GM18951 (cell line): Measurements from ENCODE around the gene MYO7A.

Experiments
- POLR2A ChIP-seq: IDR thresholded peaks from 4 replicates; pipeline ENCODE4 v1.6.1; 2011; ENCODE audit warnings: mild to moderate bottlenecking; ENCODE audit not compliant: insufficient read length, insufficient read depth; ENCODE audit errors: extremely low read depth
- in situ Hi-C: fragments of 300-500 bp; cut with MboI; formaldehyde crosslinking; loops from one replicate; pipeline ENCODE4 v1.12.0; 2022; ENCODE audit warnings: low sequenced_read_pairs, mixed read lengths, inconsistent platforms; ENCODE audit not compliant: unreplicated experiment

The MYO7A gene

DNA sequence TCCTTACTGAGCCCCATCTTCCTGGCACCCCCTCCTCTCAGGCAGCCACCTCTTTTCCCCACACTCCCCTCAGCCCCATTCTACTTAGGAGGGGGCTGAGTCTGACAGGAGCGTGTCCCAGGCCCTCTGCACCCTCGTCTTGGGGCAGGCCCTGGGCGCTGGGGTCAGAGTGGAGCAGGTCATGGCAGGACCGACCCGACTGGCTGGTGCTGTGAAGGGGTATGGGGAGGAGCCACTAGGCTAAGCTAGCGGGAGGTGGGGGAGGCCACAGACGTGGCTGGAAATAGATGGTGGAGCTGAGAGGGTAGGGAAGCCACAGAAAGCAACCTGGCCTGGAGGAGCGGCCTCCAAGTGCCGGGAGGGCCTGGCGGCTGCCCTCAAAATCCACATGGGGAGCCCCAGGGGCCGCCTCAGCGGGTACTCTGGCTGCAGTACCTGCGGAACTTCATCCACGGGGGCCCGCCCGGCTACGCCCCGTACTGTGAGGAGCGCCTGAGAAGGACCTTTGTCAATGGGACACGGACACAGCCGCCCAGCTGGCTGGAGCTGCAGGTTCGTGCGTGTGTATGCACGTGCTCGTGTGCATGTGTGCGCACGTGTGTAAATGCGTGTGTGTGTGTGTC, 61.7 kb downstream of the MYO7A start:
- TF ChIP-seq POLR2A = no peak
- in situ Hi-C loops = no loop called here

GRCh38 chr11:77190331-77191075, 62.5 kb downstream of the MYO7A start:
- no peak for TF ChIP-seq POLR2A
- in situ Hi-C loops = no loop called here

DNA sequence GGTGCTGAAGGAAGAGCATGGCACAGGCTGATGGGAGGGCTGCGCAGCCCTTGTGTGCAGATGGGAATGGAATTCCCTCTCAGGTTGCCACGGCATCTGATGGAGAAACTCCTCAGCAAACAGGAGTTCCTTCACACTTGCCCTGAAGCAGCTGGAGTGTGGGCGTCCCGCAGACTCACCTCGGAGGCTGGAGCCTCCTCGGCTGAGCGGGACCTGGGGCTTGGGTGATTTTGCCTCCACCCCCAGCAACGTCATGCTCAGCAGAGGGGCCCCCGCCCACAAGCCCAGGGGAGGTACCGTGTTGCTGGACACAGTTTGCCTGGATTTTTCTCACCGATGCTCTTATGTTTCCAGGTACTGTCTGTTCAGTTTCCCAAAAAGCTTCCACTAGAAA, 63.4 kb downstream of the MYO7A start:
- in situ Hi-C loops = no loop called here
- TF ChIP-seq POLR2A = no peak

- in situ Hi-C loops = no loop called here
Measured at GRCh38 chr11:77191823-77192495, 63.9 kb downstream of the MYO7A start.

DNA sequence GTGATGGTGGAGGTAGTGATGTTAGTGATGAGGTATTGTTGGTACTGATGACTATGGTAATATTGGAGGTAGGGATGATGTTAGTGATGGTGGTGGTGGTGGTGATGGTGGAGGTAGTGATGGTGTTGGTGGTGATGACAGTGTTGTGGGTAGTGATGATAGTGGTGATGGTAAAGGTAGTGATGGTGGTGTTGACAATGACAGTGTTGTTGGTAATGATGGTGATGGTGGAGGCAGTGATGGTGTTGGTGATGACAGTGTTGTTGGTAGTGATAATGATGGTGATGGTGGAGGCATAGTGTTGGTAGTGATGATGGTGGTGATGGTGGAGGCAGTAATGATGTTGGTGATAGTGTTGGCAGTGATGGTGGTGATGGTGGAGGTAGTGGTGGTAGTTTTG, 65.1 kb downstream of the MYO7A start:
- in situ Hi-C loops = no loop called here
- TF ChIP-seq POLR2A = no peak

More at GRCh38 chr11:77191823-77192495, 63.9 kb downstream of the MYO7A start:
- no peak for TF ChIP-seq POLR2A

DNA sequence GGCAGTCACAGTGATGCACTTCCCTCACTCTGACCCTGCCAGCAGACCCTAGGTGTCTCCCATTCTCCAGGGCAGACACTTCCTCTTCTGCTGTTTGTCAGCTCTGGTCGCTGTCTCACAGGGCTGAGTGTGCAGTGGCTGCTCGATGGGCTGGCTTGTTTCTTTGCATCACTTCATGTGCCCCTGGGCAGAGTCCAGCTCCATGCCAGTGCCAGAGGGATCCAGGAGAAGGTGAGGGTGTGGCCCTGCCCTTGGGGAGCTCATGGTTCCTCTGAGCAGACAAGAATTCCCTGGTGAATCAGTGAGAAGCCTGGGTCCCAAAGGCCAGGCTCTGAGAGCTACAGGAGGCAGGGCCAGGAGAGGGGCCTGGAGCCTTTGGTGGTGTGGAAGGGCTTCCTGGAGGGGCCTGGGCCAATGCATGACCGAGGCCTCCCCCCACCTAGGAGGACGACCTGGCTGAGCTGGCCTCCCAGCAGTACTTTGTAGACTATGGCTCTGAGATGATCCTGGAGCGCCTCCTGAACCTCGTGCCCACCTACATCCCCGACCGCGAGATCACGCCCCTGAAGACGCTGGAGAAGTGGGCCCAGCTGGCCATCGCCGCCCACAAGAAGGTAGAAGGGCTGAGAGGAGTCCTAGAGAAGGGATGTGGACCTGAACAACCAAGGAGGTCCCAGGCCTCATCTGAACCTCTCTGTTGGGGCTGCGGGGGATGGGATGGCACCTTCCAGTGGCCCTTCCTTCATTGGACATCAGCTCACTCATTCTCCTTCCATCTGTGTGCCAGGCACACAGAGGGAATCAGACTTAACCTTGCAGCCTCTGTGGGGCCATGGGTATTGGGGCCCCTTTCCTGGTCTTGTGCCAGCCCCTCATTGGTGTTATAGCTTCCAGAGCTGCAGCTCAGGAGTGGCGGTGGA, 66.1 kb downstream of the MYO7A start:
- in situ Hi-C loops = no loop called here
- TF ChIP-seq POLR2A = no peak

DNA sequence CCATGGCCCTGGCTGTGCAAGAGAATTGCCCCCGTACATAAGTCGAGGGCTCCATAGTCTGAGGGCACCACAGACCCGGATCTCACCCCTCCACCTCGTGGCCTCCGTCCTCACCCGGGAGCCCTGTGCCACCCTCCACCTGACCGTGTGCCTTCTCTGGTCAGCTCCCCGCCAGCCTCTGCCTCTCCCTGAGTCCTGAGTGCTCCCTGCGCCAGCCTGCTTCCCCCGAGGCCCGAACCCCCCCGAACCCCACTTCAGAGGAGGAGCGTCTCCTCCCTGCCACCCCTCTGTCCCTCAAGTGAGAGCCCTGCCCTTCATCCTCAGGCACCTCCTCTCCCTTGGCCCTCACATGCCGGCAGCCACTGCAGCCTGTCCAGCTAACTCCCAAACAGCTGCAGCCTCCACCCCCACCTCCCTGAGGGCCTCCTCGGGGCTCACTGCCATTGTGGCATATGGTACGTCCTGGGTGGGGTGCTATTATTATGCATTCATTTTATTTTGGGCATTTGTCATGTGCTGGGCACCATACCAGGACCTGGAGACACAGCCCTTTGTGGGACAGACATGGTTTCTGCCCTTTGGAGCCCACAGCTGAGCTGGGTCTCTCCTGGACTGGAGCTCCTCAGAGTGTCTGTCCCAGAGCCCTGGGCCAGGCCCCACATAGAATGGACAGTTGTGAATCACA, 67.2 kb downstream of the MYO7A start:
- in situ Hi-C loops = no loop called here

DNA sequence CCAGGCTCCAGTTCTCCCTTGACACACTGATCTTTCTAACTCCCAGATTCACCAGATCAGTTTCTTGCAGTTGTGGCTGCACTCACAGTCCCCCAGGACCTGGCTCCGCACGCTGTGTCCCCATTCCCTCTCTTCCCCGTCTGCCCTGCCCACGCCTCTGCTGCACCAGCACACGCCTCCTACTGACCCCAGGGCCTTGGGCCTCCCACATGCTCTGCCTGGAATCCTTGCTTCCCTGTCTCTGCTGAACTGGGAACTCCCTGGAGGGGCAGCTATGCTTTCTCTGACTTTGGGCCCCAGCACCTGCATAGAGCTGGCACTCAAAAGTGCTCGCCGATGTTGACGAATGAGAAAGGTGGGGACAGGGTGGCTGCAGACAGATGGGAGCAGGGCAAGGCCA, 68.9 kb downstream of the MYO7A start:
- in situ Hi-C loops = no loop called here
- TF ChIP-seq POLR2A = no peak

More for the DNA sequence above, 67.2 kb downstream of the MYO7A start:
- no peak for TF ChIP-seq POLR2A

GRCh38 chr11:77197626-77198320, 69.7 kb downstream of the MYO7A start:
- no peak for TF ChIP-seq POLR2A
- in situ Hi-C loops = no loop called here

GRCh38 chr11:77198440-77198849, 70.4 kb downstream of the MYO7A start:
- in situ Hi-C loops = no loop called here
- TF ChIP-seq POLR2A = no peak

DNA sequence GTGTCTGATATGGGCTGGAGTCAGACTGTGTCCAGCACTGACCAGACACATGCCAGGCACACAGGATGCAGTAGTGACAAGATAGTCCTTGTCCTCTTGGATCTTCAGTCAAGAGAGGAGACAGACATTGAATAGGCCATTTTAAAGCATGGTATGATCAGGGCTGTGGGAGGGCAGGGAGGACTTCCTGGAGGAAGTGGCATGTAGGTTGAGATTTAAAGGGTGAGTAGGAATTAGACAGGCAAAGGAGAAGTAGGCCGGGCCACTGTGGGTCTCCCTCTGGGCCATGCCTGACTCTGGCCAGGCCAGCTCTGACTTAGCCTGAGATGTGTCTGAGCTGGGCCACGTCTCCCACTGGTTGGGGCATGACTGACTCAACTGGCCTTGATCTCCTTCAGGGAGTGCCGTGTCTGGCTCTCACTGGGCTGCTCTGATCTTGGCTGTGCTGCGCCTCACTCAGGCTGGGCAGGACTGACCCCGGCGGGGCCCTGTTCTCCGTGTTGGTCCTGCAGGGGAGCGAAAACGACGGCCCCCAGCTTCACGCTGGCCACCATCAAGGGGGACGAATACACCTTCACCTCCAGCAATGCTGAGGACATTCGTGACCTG, 71.2 kb downstream of the MYO7A start:
- TF ChIP-seq POLR2A = no peak
- in situ Hi-C loops = no loop called here
